RWPE1 (cell line): Measurements from ENCODE around the gene ETV6.

ENCODE experiments used
- CTCF ChIA-PET: fragments of 350-600 bp; sonication (Branson Sonifier 250); formaldehyde crosslinking; extraction: SDS; loops from one replicate; lab custom pipeline; 2021; lab: Yijun Ruan, JAX
- POLR2A ChIA-PET: fragments of 400-600 bp; formaldehyde crosslinking; extraction: SDS; loops from one replicate; lab custom pipeline; 2020; ENCODE audit warnings: antibody characterized with exemption; ENCODE audit not compliant: low non-redundant PET; lab: Yijun Ruan, JAX
- DNase-seq: peaks from one replicate; pipeline ENCODE4 v3.0.0; 2012; ENCODE audit warnings: low spot score
- H3K27ac ChIP-seq: fragments of 450-650 bp; 2 replicates; pipeline ENCODE4 v1.5.1; 2017
- CTCF ChIP-seq: fragments of 450-650 bp; conservative IDR thresholded peaks from 2 replicates; pipeline ENCODE4 v1.5.1; 2017; ENCODE audit warnings: low read depth, mild to moderate bottlenecking

The ETV6 gene

GRCh38 chr12:11724888-11725311 is 75.4 kb downstream of the ETV6 start:
- POLR2A ChIA-PET: no interaction called here
- no peak for DNase-seq
- no peak for TF ChIP-seq CTCF
- CTCF ChIA-PET: no interaction called here
- no peak overlapping the region for H3K27ac ChIP-seq

DNA sequence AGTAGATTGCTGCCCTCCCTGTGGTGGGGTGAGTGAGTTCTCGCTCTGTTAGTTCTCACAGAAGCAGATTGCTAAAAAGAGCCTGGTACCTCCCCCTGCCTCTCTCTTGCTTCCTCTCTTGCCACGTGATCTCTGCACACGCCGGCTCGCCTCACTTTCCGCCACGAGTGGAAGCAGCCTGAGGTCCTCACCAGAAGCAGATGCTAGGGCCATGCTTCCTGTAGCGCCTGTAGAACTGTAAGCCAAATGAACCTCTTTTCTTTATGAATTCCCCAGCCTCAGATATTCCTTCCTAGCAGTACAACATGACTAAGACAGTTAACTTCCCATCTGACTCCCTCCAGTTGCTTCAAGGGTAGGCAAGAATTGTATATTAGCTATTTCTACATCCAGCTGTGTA is 76.2 kb downstream of the ETV6 start:
- ChIA-PET CTCF (no interaction called here), POLR2A (no interaction called here)
- DNase-seq: no peak
- no peak overlapping the region for H3K27ac ChIP-seq
- TF ChIP-seq CTCF: no peak

DNA sequence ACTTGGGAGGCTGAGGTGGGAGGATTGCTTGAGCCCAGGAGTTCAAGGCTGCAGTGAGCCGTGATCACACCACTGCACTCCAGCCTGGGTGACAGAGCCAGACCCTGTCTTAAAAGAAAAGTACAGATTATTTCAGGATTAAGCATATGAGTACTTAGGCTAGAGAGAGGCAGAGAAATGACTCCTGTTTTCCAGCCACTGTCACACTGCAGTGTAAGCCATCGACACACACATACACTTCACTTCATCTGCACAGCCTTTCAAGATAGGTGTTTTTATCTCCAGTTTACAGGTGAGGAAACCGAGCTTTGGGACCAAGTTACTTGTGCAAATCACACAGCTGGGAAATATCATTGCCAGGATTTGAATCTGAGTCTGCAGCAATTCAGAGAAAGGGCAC is 77.2 kb downstream of the ETV6 start:
- POLR2A ChIA-PET: no interaction called here

DNA sequence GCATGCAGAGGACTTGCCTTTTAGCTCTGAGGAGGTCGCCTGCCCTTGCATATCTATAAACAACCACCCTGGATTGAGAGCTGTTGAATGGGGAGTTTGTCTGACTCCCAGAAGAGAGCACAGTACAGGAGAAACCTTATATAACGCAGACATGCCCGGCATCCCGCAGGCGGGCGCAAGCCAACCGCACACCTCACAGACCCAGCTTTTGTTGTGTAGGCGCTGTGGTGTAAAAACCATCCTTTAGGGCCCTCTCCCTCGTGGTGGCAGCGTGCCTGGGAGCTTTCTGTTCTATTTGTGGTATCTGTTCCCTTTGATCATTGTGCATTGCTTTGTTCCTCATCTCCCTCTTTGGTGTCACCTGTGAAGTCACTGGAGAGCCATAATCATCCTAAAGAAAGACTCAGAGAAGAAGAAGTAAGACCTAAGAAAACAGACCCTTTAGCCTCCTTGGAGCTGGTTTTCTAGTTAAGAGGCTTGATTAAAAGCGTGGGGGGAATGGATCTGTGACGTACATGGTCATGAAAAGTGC is 77.7 kb downstream of the ETV6 start:
- DNase-seq: no peak
- no peak overlapping the region for H3K27ac ChIP-seq
- no peak for TF ChIP-seq CTCF
- POLR2A ChIA-PET: no interaction called here
- CTCF ChIA-PET: no interaction called here

More for the DNA sequence above, 77.2 kb downstream of the ETV6 start:
- no peak overlapping the region for H3K27ac ChIP-seq
- DNase-seq: no peak
- CTCF ChIA-PET: no interaction called here
- TF ChIP-seq CTCF: no peak

DNA sequence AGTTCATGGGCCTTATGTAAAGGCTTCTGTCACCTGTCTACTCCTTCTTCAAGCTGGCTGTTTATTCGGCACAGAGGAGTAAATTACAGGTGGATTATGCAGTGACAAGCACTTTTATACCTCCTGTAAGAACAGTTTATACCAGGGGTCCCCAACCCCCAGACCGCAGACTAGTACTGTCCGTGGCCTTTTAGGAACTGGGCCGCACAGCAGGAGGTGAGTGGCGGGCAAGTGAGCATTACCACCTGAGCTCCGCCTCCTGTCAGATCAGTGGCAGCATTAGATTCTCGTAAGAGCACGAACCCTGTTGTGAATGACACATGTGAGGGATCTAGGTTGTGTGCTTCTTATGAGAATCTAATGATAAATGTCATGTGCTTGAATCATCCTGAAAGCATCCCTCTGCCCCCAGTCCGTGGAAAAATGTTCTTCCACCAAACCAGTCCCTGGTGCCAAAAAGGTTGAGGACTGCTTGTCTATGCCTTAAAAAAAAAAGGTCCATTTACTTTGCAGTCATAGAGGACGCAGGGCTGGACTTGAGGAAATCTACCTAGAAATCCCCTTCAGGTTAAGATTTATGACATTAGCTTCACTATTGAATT is 78.8 kb downstream of the ETV6 start:
- no peak overlapping the region for H3K27ac ChIP-seq
- no peak for TF ChIP-seq CTCF
- no peak for DNase-seq
- ChIA-PET POLR2A (no interaction called here), CTCF (interaction anchor here (0.6 to 1.2 kb wide), 2 partner anchors 62 to 103 kb away, joined by 3 read pairs; no protein-coding TSS in a partner anchor)

DNA sequence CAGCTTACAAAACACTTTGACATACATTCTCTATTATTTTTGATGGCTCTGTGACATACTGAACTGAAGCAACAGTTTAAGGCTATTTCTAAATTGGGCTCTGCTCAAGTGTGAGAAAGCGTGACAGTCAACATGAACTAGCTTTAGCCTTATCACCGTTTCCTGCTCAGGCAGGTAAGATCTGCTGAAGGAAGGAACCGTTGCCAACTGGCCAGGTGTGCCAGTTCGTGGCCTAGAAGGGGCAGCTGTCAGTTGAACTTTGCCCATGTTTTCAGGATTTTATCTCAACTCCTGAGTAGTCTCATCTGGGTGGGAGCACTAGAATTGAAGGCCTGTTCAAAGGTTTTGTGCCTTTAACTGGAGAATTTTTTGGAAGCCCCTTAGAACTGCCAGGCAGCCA is 79.5 kb downstream of the ETV6 start:
- H3K27ac ChIP-seq: no peak overlapping the region
- ChIA-PET CTCF (interaction anchor here (0.6 kb wide), 3 partner anchors 103 to 938 kb away, joined by 3 to 5 read pairs (median 4); no protein-coding TSS in a partner anchor), POLR2A (no interaction called here)
- no peak for DNase-seq
- TF ChIP-seq CTCF: no peak
